ENCODE measurements around the gene ZNF521.

ZNF521 gene

DNA sequence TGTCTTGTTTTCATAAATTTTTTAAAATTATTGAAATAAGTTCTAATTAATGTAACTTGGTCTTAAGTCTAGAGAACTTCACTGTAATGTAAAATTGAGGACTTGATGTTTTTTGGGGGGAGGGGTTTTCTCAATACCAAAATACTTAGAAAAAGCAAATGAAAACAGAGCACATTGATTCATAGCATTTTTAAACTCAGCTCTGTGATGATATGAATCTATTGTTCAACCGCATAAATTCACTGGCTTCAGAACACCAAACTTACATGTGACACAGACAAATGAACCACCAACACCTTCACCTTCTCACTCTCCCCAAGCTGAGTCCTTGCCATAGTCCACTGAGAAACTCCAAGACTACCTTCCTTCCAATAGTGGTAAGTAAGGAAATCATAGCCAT lies 108.2 kb downstream of the ZNF521 start:
- no peaks in the 10 kb centered on the region for H3K27me3 ChIP-seq
- H3K27ac ChIP-seq = no peak overlapping the region
- no peaks in the 10 kb centered on the region for H3K36me3 ChIP-seq
- TF ChIP-seq CTCF (IDR thresholded peaks at IDR 0.05) = no peak
- H3K4me1 ChIP-seq (ENCODE audit: control insufficient read depth in 1 of 2, insufficient read depth in 1 of 2, low read depth in 1 of 2, low read length in 1 of 2) = peaks cover 0 to 6% of the 10 kb centered on the region in 2 experiments
- H3K9me3 ChIP-seq = no peaks in the 10 kb centered on the region
- H3K4me3 ChIP-seq (ENCODE audit: low read depth in 1 of 2, low read length in 1 of 2) = no peak overlapping the region

DNA sequence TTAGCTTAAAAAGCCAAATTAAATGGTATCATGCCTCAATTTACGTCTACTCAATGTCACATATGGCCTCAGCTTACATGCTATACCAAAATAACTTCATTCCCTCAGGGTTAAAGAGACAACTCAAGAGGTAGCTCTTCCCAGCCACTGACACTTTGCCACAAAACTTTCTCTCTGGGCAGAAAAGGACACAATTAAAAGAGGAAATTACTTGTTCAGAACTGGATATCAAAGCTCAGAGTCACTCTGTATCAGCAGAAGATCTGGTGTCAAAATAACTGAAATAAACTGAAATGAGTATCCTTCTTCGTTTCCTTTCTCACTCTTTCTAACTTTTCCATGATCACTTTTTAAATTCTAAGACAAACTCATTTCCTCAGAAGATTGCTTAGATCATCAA lies 108.7 kb downstream of the ZNF521 start:
- H3K36me3 ChIP-seq = no peaks in the 10 kb centered on the region
- peaks cover 0 to 6% of the 10 kb centered on the region in 2 experiments for H3K4me1 ChIP-seq (ENCODE audit: control insufficient read depth in 1 of 2, insufficient read depth in 1 of 2, low read depth in 1 of 2, low read length in 1 of 2)
- no peaks in the 10 kb centered on the region for H3K9me3 ChIP-seq
- no peak overlapping the region for H3K27ac ChIP-seq
- H3K27me3 ChIP-seq = no peaks in the 10 kb centered on the region
- H3K4me3 ChIP-seq (ENCODE audit: low read depth in 1 of 2, low read length in 1 of 2) = no peak overlapping the region
- TF ChIP-seq CTCF (IDR thresholded peaks at IDR 0.05) = no peak

DNA sequence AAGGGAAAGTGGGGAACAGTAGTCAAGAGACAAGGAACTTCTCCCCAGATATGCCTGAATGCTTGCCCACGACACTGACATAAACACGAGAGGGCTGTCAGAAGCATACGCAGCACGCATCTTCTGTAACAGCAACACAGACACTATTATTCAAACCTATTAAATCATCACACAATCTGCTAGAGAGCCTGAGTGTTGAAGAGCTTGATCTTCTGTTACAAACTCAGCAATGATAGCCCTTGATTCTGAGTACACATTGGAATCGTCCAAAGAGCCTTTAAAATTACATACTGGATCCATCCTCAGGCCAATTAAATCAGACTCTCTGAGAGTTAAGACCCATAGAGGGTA lies 111.6 kb downstream of the ZNF521 start:
- Histone ChIP-seq H3K27ac (no peak overlapping the region), H3K4me3 (ENCODE audit: low read depth in 1 of 2, low read length in 1 of 2) (no peak overlapping the region), H3K9me3 (no peaks in the 10 kb centered on the region), H3K4me1 (ENCODE audit: control insufficient read depth in 1 of 2, insufficient read depth in 1 of 2, low read depth in 1 of 2, low read length in 1 of 2) (peaks cover 0 to 6% of the 10 kb centered on the region in 2 experiments), H3K36me3 (no peaks in the 10 kb centered on the region), H3K27me3 (no peaks in the 10 kb centered on the region)
- no peak for TF ChIP-seq CTCF (IDR thresholded peaks at IDR 0.05)

GRCh38 chr18:25239581-25240419 lies 112.2 kb downstream of the ZNF521 start:
- no peak for TF ChIP-seq CTCF (IDR thresholded peaks at IDR 0.05)
- no peak overlapping the region for H3K27ac ChIP-seq
- peaks cover 0 to 6% of the 10 kb centered on the region in 2 experiments for H3K4me1 ChIP-seq (ENCODE audit: control insufficient read depth in 1 of 2, insufficient read depth in 1 of 2, low read depth in 1 of 2, low read length in 1 of 2)
- H3K36me3 ChIP-seq = no peaks in the 10 kb centered on the region
- no peaks in the 10 kb centered on the region for H3K27me3 ChIP-seq
- no peaks in the 10 kb centered on the region for H3K9me3 ChIP-seq
- no peak overlapping the region for H3K4me3 ChIP-seq (ENCODE audit: low read depth in 1 of 2, low read length in 1 of 2)

DNA sequence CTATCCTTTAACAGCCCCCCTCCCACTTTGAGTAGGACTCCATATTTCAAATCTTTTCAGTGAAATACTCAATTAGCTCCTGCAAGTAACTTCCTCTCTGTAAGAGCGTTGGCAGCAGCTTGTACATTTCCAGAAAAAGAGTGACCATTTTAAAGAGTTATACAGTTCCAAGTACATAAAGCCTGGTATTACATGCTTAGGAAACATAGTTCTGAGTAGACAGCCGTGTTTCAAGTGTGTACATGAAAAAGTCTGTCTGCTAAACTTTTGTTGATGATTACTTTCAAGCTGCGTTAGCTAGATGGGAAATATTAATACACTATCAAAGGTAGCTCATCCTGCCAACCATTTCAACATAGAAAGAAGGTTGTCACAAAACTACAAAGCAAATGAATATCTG lies 112.8 kb downstream of the ZNF521 start:
- Histone ChIP-seq H3K36me3 (no peaks in the 10 kb centered on the region), H3K9me3 (no peaks in the 10 kb centered on the region), H3K4me1 (ENCODE audit: control insufficient read depth in 1 of 2, insufficient read depth in 1 of 2, low read depth in 1 of 2, low read length in 1 of 2) (peaks cover 0 to 6% of the 10 kb centered on the region in 2 experiments), H3K4me3 (ENCODE audit: low read depth in 1 of 2, low read length in 1 of 2) (no peak overlapping the region), H3K27ac (no peak overlapping the region), H3K27me3 (no peaks in the 10 kb centered on the region)
- no peak for TF ChIP-seq CTCF (IDR thresholded peaks at IDR 0.05)

Data from neutrophil (primary cell).